Eye (tissue), 1 donor: ENCODE data around the gene NOC4L.
"Not testable (repeated sequence)": the region's sequence is repeated elsewhere in the genome, so short reads cannot be mapped to it uniquely, and the experiment has no call there.

ENCODE experiments used
- DNase-seq: peaks from one replicate; pipeline ENCODE4 v3.0.0-alpha.2; 2015

Gene NOC4L

GRCh38 chr12:132144115-132144809 is at the start of gene NOC4L, which contains the start of gene DDX51:
NOC4L (plus strand) TSS chr12:132144457; CDS start chr12:132144489, 32 bp downstream.
DDX51 (minus strand) TSS chr12:132144319; CDS start chr12:132144296, 23 bp downstream.
- peak; percentile 98 for DNase-seq

- no peak for DNase-seq
Observed at GRCh38 chr12:132095520-132096409, 48.5 kb upstream of the NOC4L start.

- DNase-seq, result no peak
Observed at GRCh38 chr12:132099739-132100138, 44.5 kb upstream of the NOC4L start.

- no peak for DNase-seq
Observed at GRCh38 chr12:132100306-132101065, 43.8 kb upstream of the NOC4L start.

GRCh38 chr12:132102297-132102696 is 42.0 kb upstream of the NOC4L start:
- DNase-seq, result no peak

GRCh38 chr12:132103072-132103471 is 41.2 kb upstream of the NOC4L start:
- not testable (repeated sequence) for DNase-seq

GRCh38 chr12:132103542-132104308 is 40.5 kb upstream of the NOC4L start:
- DNase-seq, result no peak

GRCh38 chr12:132105467-132105866 is 38.8 kb upstream of the NOC4L start:
- no peak for DNase-seq

- DNase-seq, result no peak
Observed at GRCh38 chr12:132106921-132107320, 37.3 kb upstream of the NOC4L start.

- DNase-seq, result peak; percentile 28
Observed at GRCh38 chr12:132108211-132108832, 35.9 kb upstream of the NOC4L start.

- DNase-seq, result no peak
Observed at GRCh38 chr12:132109741-132110140, 34.5 kb upstream of the NOC4L start.

- no peak for DNase-seq
Observed at GRCh38 chr12:132110677-132111076, 33.6 kb upstream of the NOC4L start.

- no peak for DNase-seq
Observed at GRCh38 chr12:132111654-132112304, 32.5 kb upstream of the NOC4L start.

- DNase-seq, result no peak
Observed at GRCh38 chr12:132114667-132115066, 29.6 kb upstream of the NOC4L start.

- DNase-seq, result no peak
Observed at GRCh38 chr12:132115500-132115899, 28.8 kb upstream of the NOC4L start.

- no peak for DNase-seq
Observed at GRCh38 chr12:132116709-132117557, 27.3 kb upstream of the NOC4L start.

GRCh38 chr12:132117558-132117875 is 26.7 kb upstream of the NOC4L start:
- DNase-seq, result no peak

GRCh38 chr12:132118876-132119275 is 25.4 kb upstream of the NOC4L start:
- no peak for DNase-seq

GRCh38 chr12:132121283-132121682 is 23.0 kb upstream of the NOC4L start:
- no peak for DNase-seq

- no peak for DNase-seq
Observed at GRCh38 chr12:132123970-132124765, 20.1 kb upstream of the NOC4L start.
